DOHH2 (cell line): ENCODE data around the gene L3MBTL1.

ENCODE experiments used
- H3F3A ChIP-seq: fragments of 200-600 bp; sonication (generic), shearing (Covaris generic); 2 replicates; pipeline ENCODE4 v1.6.0; 2016; ENCODE audit warnings: antibody characterized with exemption, mild to moderate bottlenecking; ENCODE audit not compliant: control insufficient read depth, insufficient read depth
- H3K27ac ChIP-seq: fragments of 200-600 bp; sonication (generic); 2 replicates; pipeline ENCODE4 v1.5.1; 2014; ENCODE audit warnings: low read depth, mild to moderate bottlenecking, low read length, moderate library complexity
- H3K27me3 ChIP-seq: fragments of 200-600 bp; sonication (generic); 2 replicates; pipeline ENCODE4 v1.6.1; 2014; ENCODE audit warnings: mild to moderate bottlenecking, low read length, mixed read lengths; ENCODE audit not compliant: control insufficient read depth
- H3K36me3 ChIP-seq: fragments of 200-600 bp; sonication (generic); 2 replicates; pipeline ENCODE4 v1.6.1; 2014; ENCODE audit warnings: mild to moderate bottlenecking, low read length, moderate library complexity, mixed read lengths; ENCODE audit not compliant: control insufficient read depth
- H3K4me1 ChIP-seq: fragments of 200-600 bp; sonication (generic); 2 replicates; pipeline ENCODE4 v1.6.1; 2014; ENCODE audit warnings: mild to moderate bottlenecking, low read length, mixed read lengths; ENCODE audit not compliant: control insufficient read depth
- H3K4me2 ChIP-seq: fragments of 200-600 bp; sonication (generic); 2 replicates; pipeline ENCODE4 v1.6.0; 2014; ENCODE audit warnings: mild to moderate bottlenecking, low read length, moderate library complexity
- H3K4me3 ChIP-seq: fragments of 200-600 bp; sonication (generic); 2 replicates; pipeline ENCODE4 v1.5.1; 2014; ENCODE audit warnings: mild to moderate bottlenecking, low read length, mixed read lengths
- H3K79me2 ChIP-seq: fragments of 200-600 bp; sonication (generic); 2 replicates; pipeline ENCODE4 v1.6.1; 2014; ENCODE audit warnings: mild to moderate bottlenecking, low read length, mixed read lengths; ENCODE audit not compliant: control insufficient read depth
- H3K9me2 ChIP-seq: fragments of 200-600 bp; sonication (generic); replicated peaks from 2 replicates; pipeline ENCODE4 v1.6.1; 2014; ENCODE audit warnings: mild to moderate bottlenecking, low read length, mixed read lengths; ENCODE audit not compliant: control insufficient read depth
- H3K9me3 ChIP-seq: fragments of 200-600 bp; sonication (generic); 2 replicates; pipeline ENCODE4 v1.6.1; 2014; ENCODE audit warnings: antibody characterized with exemption, low read length, mixed read lengths; ENCODE audit not compliant: control insufficient read depth, insufficient read depth
- H4K20me1 ChIP-seq: fragments of 200-600 bp; sonication (generic); 2 replicates; pipeline ENCODE4 v1.6.0; 2014; ENCODE audit warnings: low read depth, mild to moderate bottlenecking, antibody characterized with exemption, low read length, moderate library complexity; ENCODE audit not compliant: control insufficient read depth, insufficient read depth
- EZH2phosphoT487 ChIP-seq: fragments of 200-600 bp; sonication (generic); IDR thresholded peaks from 2 replicates; pipeline ENCODE4 v1.6.1; 2017; ENCODE audit warnings: borderline replicate concordance, mild to moderate bottlenecking, antibody characterized with exemption, low read length, moderate library complexity, mixed read lengths
- TF ChIP-seq, protein P1 (sequence below): fragments of 200-600 bp; sonication (generic); IDR thresholded peaks from one replicate; pipeline ENCODE4 v1.5.1; 2014; ENCODE audit warnings: antibody characterized with exemption, mild to moderate bottlenecking, low read depth, low read length; ENCODE audit not compliant: poor library complexity, severe bottlenecking

L3MBTL1 gene

DNA sequence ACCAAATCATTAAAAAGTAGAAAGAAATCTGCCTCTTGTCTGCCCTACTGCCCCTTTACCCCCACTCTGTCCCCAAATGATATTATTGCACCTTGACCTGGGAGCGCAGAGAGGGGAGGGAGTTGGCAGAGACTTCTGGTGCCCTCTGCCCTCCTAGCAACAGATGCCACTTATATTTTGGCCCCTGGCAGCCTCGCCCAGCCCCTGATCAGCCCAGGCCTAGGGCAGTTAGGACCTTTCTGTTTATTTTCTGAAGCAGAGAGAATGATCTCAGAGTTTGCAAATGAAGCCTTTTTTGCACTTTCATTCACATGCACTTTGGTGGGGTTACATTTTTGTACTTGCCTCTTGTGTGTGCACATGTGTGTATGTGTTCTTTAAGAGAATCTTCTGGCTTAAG, 43.0 kb downstream of the L3MBTL1 start:
- TF ChIP-seq EZH2phosphoT487, result no peak
- TF ChIP-seq, protein P1, sequence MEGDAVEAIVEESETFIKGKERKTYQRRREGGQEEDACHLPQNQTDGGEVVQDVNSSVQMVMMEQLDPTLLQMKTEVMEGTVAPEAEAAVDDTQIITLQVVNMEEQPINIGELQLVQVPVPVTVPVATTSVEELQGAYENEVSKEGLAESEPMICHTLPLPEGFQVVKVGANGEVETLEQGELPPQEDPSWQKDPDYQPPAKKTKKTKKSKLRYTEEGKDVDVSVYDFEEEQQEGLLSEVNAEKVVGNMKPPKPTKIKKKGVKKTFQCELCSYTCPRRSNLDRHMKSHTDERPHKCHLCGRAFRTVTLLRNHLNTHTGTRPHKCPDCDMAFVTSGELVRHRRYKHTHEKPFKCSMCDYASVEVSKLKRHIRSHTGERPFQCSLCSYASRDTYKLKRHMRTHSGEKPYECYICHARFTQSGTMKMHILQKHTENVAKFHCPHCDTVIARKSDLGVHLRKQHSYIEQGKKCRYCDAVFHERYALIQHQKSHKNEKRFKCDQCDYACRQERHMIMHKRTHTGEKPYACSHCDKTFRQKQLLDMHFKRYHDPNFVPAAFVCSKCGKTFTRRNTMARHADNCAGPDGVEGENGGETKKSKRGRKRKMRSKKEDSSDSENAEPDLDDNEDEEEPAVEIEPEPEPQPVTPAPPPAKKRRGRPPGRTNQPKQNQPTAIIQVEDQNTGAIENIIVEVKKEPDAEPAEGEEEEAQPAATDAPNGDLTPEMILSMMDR, result no peak
- Histone ChIP-seq H4K20me1 (no peaks in the 10 kb centered on the region), H3K9me2 (no peaks in the 10 kb centered on the region), H3K36me3 (no peaks in the 10 kb centered on the region), H3K4me3 (no peak overlapping the region), H3K9me3 (no peaks in the 10 kb centered on the region), H3F3A (no peaks in the 10 kb centered on the region), H3K4me1 (no peaks in the 10 kb centered on the region), H3K27ac (no peak overlapping the region), H3K79me2 (no peaks in the 10 kb centered on the region), H3K27me3 (no peaks in the 10 kb centered on the region), H3K4me2 (no peak overlapping the region)

DNA sequence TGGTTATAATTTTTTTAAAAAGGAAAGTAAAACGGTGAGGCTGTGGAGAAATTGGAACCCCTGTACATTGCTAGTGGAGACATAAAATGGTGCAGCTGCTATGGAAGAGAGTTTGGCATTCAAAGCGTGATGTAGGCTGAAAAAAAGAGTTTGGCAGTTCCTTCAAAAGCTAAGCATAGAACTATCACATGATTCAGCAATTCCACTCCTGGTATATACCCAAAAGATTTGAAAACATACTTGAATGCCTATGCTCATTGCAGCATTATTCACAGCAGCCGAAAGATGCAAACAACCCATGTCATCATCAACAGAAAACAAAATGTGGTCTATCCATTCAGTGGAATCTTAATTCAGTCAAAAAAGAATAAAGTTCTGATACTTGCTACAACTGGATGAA, 46.9 kb downstream of the L3MBTL1 start:
- no peaks in the 10 kb centered on the region for H3K79me2 ChIP-seq
- no peaks in the 10 kb centered on the region for H3K27me3 ChIP-seq
- H3K9me3 ChIP-seq, result no peaks in the 10 kb centered on the region
- no peak overlapping the region for H3K4me3 ChIP-seq
- H4K20me1 ChIP-seq, result no peaks in the 10 kb centered on the region
- H3K27ac ChIP-seq, result no peak overlapping the region
- TF ChIP-seq, protein P1, result no peak
- no peak for TF ChIP-seq EZH2phosphoT487
- no peak overlapping the region for H3K4me2 ChIP-seq
- H3K9me2 ChIP-seq, result no peaks in the 10 kb centered on the region
- H3K4me1 ChIP-seq, result no peaks in the 10 kb centered on the region
- no peaks in the 10 kb centered on the region for H3K36me3 ChIP-seq
- no peaks in the 10 kb centered on the region for H3F3A ChIP-seq

DNA sequence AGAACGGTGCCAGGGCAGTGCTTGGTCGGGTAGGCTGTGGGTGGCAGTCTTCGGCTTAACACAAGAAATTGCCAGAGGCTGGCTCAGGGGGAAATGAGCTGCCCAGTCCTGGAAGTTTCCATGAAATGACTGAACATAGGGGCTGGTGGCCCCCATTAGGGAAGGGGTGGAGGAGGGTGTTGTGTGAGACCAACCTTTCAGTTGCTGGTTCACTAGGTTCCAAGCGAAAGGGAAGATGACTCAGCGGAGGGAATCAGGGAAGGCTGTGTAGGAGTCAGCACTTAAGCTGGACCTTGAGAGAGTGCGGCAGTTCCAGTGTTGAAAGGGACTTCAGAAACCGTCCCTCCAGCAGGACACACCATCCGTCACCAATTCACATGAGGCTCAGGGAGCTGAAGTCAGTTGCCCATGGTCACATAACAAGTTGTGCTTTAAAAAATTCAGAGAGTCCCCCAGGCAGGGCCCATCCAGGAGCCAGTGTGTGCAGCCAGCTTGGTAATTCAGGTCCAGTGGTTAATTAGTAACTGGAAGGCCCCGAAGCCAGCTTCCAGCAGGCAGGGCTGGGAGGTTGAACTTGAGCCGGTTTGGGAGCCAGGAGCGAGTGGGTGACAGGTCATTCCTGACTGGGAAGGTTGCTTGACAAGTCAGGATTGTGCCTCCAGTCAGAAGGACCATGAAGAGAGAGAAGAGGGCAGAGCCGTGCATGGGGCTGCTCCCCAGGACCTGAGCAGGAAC, 51.1 kb downstream of the L3MBTL1 start, which contains the start of gene SGK2:
Gene SGK2 (plus strand): TSS at position 616 of the 735 bp plus-strand sequence. CDS start 7,469 bp downstream, outside the sequence.
- Histone ChIP-seq H3K36me3 (no peaks in the 10 kb centered on the region), H3K9me2 (no peaks in the 10 kb centered on the region), H4K20me1 (no peaks in the 10 kb centered on the region), H3K9me3 (no peaks in the 10 kb centered on the region), H3K4me1 (no peaks in the 10 kb centered on the region), H3K27me3 (no peaks in the 10 kb centered on the region), H3F3A (no peaks in the 10 kb centered on the region), H3K27ac (no peak within 1 kb of the TSS), H3K4me3 (no peak within 1 kb of the TSS), H3K79me2 (no peaks in the 10 kb centered on the region), H3K4me2 (no peak within 1 kb of the TSS)
- TF ChIP-seq, protein P1, result no peak
- no peak for TF ChIP-seq EZH2phosphoT487
